HepG2 (cell line): Measurements from ENCODE around the gene CACNA1C. TPM values are rescaled to one million over a fixed set of nuclear protein-coding genes. Genes with fewer than 3 reads are reported as not detected.

Experiments
- AHR ChIP-seq: IDR thresholded peaks from 2 replicates; pipeline ENCODE4 v1.6.1; 2018; ENCODE audit warnings: missing genetic modification reagents, missing compliant biosample characterization
- DRAP1 ChIP-seq: IDR thresholded peaks from 2 replicates; pipeline ENCODE4 v1.6.1; 2016; ENCODE audit warnings: missing genetic modification reagents, missing compliant biosample characterization
- HOXA3 ChIP-seq: sonication (generic); formaldehyde crosslinking; IDR thresholded peaks from 2 replicates; pipeline ENCODE4 v1.5.0; 2020; ENCODE audit warnings: missing genetic modification reagents
- KIAA2018 ChIP-seq: sonication (generic); formaldehyde crosslinking; IDR thresholded peaks from 2 replicates; pipeline ENCODE4 v1.5.0; 2020; ENCODE audit warnings: mild to moderate bottlenecking, missing genetic modification reagents, borderline replicate concordance
- TFE3 ChIP-seq: IDR thresholded peaks from 2 replicates; pipeline ENCODE4 v1.6.1; 2016
- ZFP1 ChIP-seq: IDR thresholded peaks from 2 replicates; pipeline ENCODE4 v1.6.1; 2016
- ZNF143 ChIP-seq: sonication (generic); formaldehyde crosslinking; IDR thresholded peaks from 2 replicates; pipeline ENCODE4 v1.4.0; 2020; ENCODE audit warnings: missing genetic modification reagents
- ZNF180 ChIP-seq: sonication (generic); formaldehyde crosslinking; IDR thresholded peaks from 2 replicates; pipeline ENCODE4 v1.4.0; 2020; ENCODE audit warnings: low read depth, missing genetic modification reagents, borderline replicate concordance
- ZNF207 ChIP-seq: fragments of 450-650 bp; IDR thresholded peaks from 2 replicates; pipeline ENCODE4 v1.6.1; 2016; ENCODE audit warnings: antibody characterized with exemption, borderline replicate concordance
- ZNF276 ChIP-seq: sonication (generic); formaldehyde crosslinking; IDR thresholded peaks from 2 replicates; pipeline ENCODE4 v1.4.0; 2020; ENCODE audit warnings: mild to moderate bottlenecking, low read depth, missing genetic modification reagents
- ZNF609 ChIP-seq: sonication (generic); formaldehyde crosslinking; IDR thresholded peaks from 2 replicates; pipeline ENCODE4 v1.4.0; 2020; ENCODE audit warnings: mild to moderate bottlenecking, missing genetic modification reagents, borderline replicate concordance
- polyA plus RNA-seq, 8 experiments: library from polyadenylated mRNA; depleted of rRNA in 3 of 8; stranded (reverse) in 7 of 8; unstranded in 1 of 8; fragments of >200 nt; fragmentation: Illumina TruSeq in 4 of 8; extraction: Trizol in 4 of 8; gene quantifications; 2 replicates each; pipeline versions ENCODE4 v1.2.1 to v1.2.3, GENCODE V29; 2011 to 2016; ENCODE audit warnings: low read depth in 4 of 8, missing spikeins in 1 of 8, mixed read lengths in 1 of 8; ENCODE audit not compliant: insufficient read depth in 1 of 8
- total RNA-seq, 5 experiments: library from RNA; depleted of rRNA; stranded (reverse); fragments of >200 nt; fragmentation: Illumina TruSeq; extraction: Trizol; gene quantifications; 2 replicates each; pipeline ENCODE4 v1.2.3, GENCODE V29; 2016; ENCODE audit warnings: low read depth in 1 of 5

Gene CACNA1C
- total and polyA plus RNA-seq, 2 of the 13 experiments (the other 11 are each of a cell fraction or from before 2014, with no cell fraction given), result not detected

- TF ChIP-seq AHR (CRISPR knock-in tag) (peak; percentile 92; the same call in 1 of the 2 replicates), ZNF180 (CRISPR knock-in tag) (no peak), ZNF276 (CRISPR knock-in tag) (0 out of 2 replicates have a peak, but pooled peaks have one; percentile 25), ZNF609 (CRISPR knock-in tag) (peak; percentile 78; the same call in 1 of the 2 replicates), ZNF143 (no peak), ZFP1 (CRISPR knock-in tag) (0 out of 2 replicates have a peak, but pooled peaks have one; percentile 56), DRAP1 (peak; percentile 72), ZNF207 (no peak), KIAA2018 (CRISPR knock-in tag) (peak; percentile 88; the same call in 1 of the 2 replicates), TFE3 (CRISPR knock-in tag) (peak; percentile 80), HOXA3 (peak; percentile 96)
These were observed 48.5 kb upstream of the CACNA1C start, which contains the start of gene DCP1B (continued) for GRCh38 chr12:2004113-2004929.
